Urothelium cell line (cell line): ENCODE data around the gene POP4.
"Not testable (repeated sequence)": the region's sequence is repeated elsewhere in the genome, so short reads cannot be mapped to it uniquely, and the experiment has no call there.

Experiments used
- DNase-seq: peaks from one replicate; pipeline ENCODE4 v3.0.0; 2011; ENCODE audit warnings: low spot score, mixed read lengths
- FAIRE-seq: peaks from 2 replicates; lab custom pipeline; 2011; peaks lifted over from hg19 to GRCh38; lab: Jason Lieb, UNC

POP4 gene

GRCh38 chr19:29605653-29606419, at the start of gene POP4:
TSS of gene POP4 (plus strand) at chr19:29606283. CDS start at chr19:29606319, 36 bp downstream.
- DNase-seq (peak; percentile 100), FAIRE-seq (peak; percentile 92)

- not testable (repeated sequence) for DNase-seq, FAIRE-seq
Observed at GRCh38 chr19:29559110-29559509, 47.0 kb upstream of the POP4 start.

- FAIRE-seq (no peak), DNase-seq (no peak)
Observed at GRCh38 chr19:29559743-29560142, 46.3 kb upstream of the POP4 start.

- DNase-seq (no peak), FAIRE-seq (peak; percentile 70)
Observed at GRCh38 chr19:29560313-29561075, 45.6 kb upstream of the POP4 start.

GRCh38 chr19:29561601-29562000, 44.5 kb upstream of the POP4 start:
- DNase-seq (no peak), FAIRE-seq (peak; percentile 62)

GRCh38 chr19:29562299-29563297, 43.5 kb upstream of the POP4 start:
- FAIRE-seq: peak; percentile 74
- DNase-seq: no peak

GRCh38 chr19:29563486-29564101, 42.5 kb upstream of the POP4 start:
- FAIRE-seq (no peak), DNase-seq (no peak)

GRCh38 chr19:29564574-29565005, 41.5 kb upstream of the POP4 start:
- DNase-seq (no peak), FAIRE-seq (peak; percentile 83)

- no peak for DNase-seq
- no peak for FAIRE-seq
Observed at GRCh38 chr19:29565171-29565570, 40.9 kb upstream of the POP4 start.

GRCh38 chr19:29566496-29567054, 39.5 kb upstream of the POP4 start:
- peak; percentile 13 for FAIRE-seq
- no peak for DNase-seq

GRCh38 chr19:29567366-29567915, 38.6 kb upstream of the POP4 start:
- FAIRE-seq (no peak), DNase-seq (no peak)

- FAIRE-seq (peak; percentile 53), DNase-seq (no peak)
Observed at GRCh38 chr19:29568036-29569025, 37.8 kb upstream of the POP4 start.

- no peak for FAIRE-seq
- DNase-seq: no peak
Observed at GRCh38 chr19:29569038-29569911, 36.8 kb upstream of the POP4 start.

GRCh38 chr19:29571181-29571580, 34.9 kb upstream of the POP4 start:
- DNase-seq: no peak
- FAIRE-seq: no peak

GRCh38 chr19:29573486-29573885, 32.6 kb upstream of the POP4 start:
- DNase-seq: no peak
- FAIRE-seq: no peak

- no peak for DNase-seq
- FAIRE-seq: no peak
Observed at GRCh38 chr19:29574510-29574909, 31.6 kb upstream of the POP4 start.

GRCh38 chr19:29576046-29576606, 30.0 kb upstream of the POP4 start:
- FAIRE-seq (peak; percentile 52), DNase-seq (peak; percentile 65)
